Trophoblast cell (in vitro differentiated cells and primary cell): ENCODE measurements around the gene OCLN.
"Not testable (repeated sequence)": the region's sequence is repeated elsewhere in the genome, so short reads cannot be mapped to it uniquely, and the experiment has no call there.

Source experiments
- DNase-seq, 2 donors: peaks; one replicate each; pipeline ENCODE4 v3.0.0-alpha.2; 2016
- H2AFZ ChIP-seq: 2 replicates; pipeline ENCODE4 v1.6.1; 2013; ENCODE audit warnings: low read length, moderate library complexity, mild to moderate bottlenecking; ENCODE audit not compliant: insufficient read depth, poor library complexity
- H2AK5ac ChIP-seq: 2 replicates; pipeline ENCODE4 v1.6.1; 2013; ENCODE audit warnings: mild to moderate bottlenecking, low read length
- H2BK120ac ChIP-seq: 2 replicates; pipeline ENCODE4 v1.6.1; 2013; ENCODE audit warnings: low read length, mild to moderate bottlenecking, moderate library complexity; ENCODE audit not compliant: insufficient read depth, poor library complexity
- H2BK12ac ChIP-seq: 2 replicates; pipeline ENCODE4 v1.6.1; 2013; ENCODE audit warnings: mild to moderate bottlenecking, low read length, moderate library complexity
- H2BK5ac ChIP-seq: 2 replicates; pipeline ENCODE4 v1.6.1; 2013; ENCODE audit warnings: low read length, low read depth, moderate library complexity, mild to moderate bottlenecking; ENCODE audit not compliant: poor library complexity
- H3K14ac ChIP-seq: 2 replicates; pipeline ENCODE4 v1.6.1; 2013; ENCODE audit warnings: mild to moderate bottlenecking, low read length
- H3K18ac ChIP-seq: 2 replicates; pipeline ENCODE4 v1.6.1; 2013; ENCODE audit warnings: mild to moderate bottlenecking, low read length
- H3K23ac ChIP-seq: 2 replicates; pipeline ENCODE4 v1.6.1; 2013; ENCODE audit warnings: low read length
- H3K27ac ChIP-seq: 2 replicates; pipeline ENCODE4 v1.5.1; 2013; ENCODE audit warnings: low read depth, mild to moderate bottlenecking, inconsistent platforms, low read length, moderate library complexity
- H3K27me3 ChIP-seq: 2 replicates; pipeline ENCODE4 v1.6.1; 2013; ENCODE audit warnings: inconsistent platforms, mild to moderate bottlenecking, low read length, moderate library complexity; ENCODE audit not compliant: insufficient read depth
- H3K36me3 ChIP-seq, 2 experiments: 1 replicate in 1 of 2; 2 replicates in 1 of 2; pipeline ENCODE4 v1.6.1; 2013; ENCODE audit warnings: low read length in 2 of 2, mild to moderate bottlenecking in 2 of 2, moderate library complexity in 1 of 2; ENCODE audit not compliant: insufficient read depth in 2 of 2, control insufficient read depth in 1 of 2
- H3K4ac ChIP-seq: 2 replicates; pipeline ENCODE4 v1.6.1; 2013; ENCODE audit warnings: low read depth, mild to moderate bottlenecking, low read length, moderate library complexity
- H3K4me1 ChIP-seq, 2 experiments: 1 replicate in 1 of 2; 2 replicates in 1 of 2; pipeline ENCODE4 v1.6.1; 2013; ENCODE audit warnings: low read length in 2 of 2, mild to moderate bottlenecking in 2 of 2, moderate library complexity in 1 of 2; ENCODE audit not compliant: insufficient read depth in 2 of 2, control insufficient read depth in 1 of 2
- H3K4me2 ChIP-seq: 2 replicates; pipeline ENCODE4 v1.6.1; 2013; ENCODE audit warnings: inconsistent platforms, mild to moderate bottlenecking, low read length, moderate library complexity
- H3K4me3 ChIP-seq: 2 replicates; pipeline ENCODE4 v1.5.1; 2013; ENCODE audit warnings: mild to moderate bottlenecking, low read depth, low read length, inconsistent platforms
- H3K79me1 ChIP-seq: one replicate; pipeline ENCODE4 v1.6.1; 2013; ENCODE audit warnings: low read length
- H3K79me2 ChIP-seq: 2 replicates; pipeline ENCODE4 v1.6.1; 2013; ENCODE audit warnings: low read length, mild to moderate bottlenecking; ENCODE audit not compliant: control insufficient read depth, insufficient read depth, poor library complexity
- H3K9ac ChIP-seq: 2 replicates; pipeline ENCODE4 v1.6.1; 2013; ENCODE audit warnings: mild to moderate bottlenecking, low read length
- H3K9me3 ChIP-seq: 2 replicates; pipeline ENCODE4 v1.6.1; 2013; ENCODE audit warnings: low read depth, mild to moderate bottlenecking, control low read depth, inconsistent platforms, low read length; ENCODE audit not compliant: insufficient read depth
- H4K12ac ChIP-seq: 2 replicates; pipeline ENCODE4 v1.6.1; 2013; ENCODE audit warnings: low read depth, mild to moderate bottlenecking, low read length, moderate library complexity
- H4K8ac ChIP-seq: 2 replicates; pipeline ENCODE4 v1.6.1; 2013; ENCODE audit warnings: low read depth, mild to moderate bottlenecking, low read length, moderate library complexity
- H4K91ac ChIP-seq: one replicate; pipeline ENCODE4 v1.6.1; 2013; ENCODE audit warnings: low read depth, mild to moderate bottlenecking, low read length, moderate library complexity
- WGBS: extraction: QIAGEN DNeasy Blood & Tissue Kit; methylation state at CpG from one replicate; pipeline ENCODE4 v1.1.7; 2013; ENCODE audit warnings: missing lambda C conversion rate; ENCODE audit not compliant: insufficient read length, insufficient coverage; ENCODE audit errors: extremely low coverage; 5-methylcytosine and 5-hydroxymethylcytosine counted together

Gene OCLN

DNA sequence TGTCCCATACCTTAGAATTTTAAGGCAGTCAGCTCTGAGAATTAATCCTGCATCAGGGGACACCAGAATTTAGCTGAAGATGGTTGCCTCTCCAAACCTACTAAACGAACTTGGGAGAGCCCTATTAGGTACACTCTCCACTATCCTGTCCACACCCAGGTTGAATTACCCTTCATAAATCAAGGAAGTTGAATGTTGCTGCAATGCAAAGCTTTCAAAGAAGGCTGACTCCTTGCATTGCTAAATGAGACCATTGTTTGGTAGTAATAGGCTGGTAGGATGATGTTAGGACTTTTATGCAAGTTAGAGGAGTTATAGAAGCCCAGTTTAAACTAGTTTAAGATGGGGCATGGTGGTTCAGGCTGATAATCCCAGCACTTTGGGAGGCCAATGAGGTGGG, 48.8 kb downstream of the OCLN start:
- not testable (repeated sequence) for H2AFZ ChIP-seq, H3K23ac ChIP-seq, H3K27ac ChIP-seq, H3K36me3 ChIP-seq, H4K8ac ChIP-seq, H3K4me1 ChIP-seq, H4K12ac ChIP-seq, H2BK120ac ChIP-seq, H3K18ac ChIP-seq, H3K4me2 ChIP-seq, H3K9me3 ChIP-seq, H2AK5ac ChIP-seq, H2BK5ac ChIP-seq, H3K4me3 ChIP-seq, H2BK12ac ChIP-seq, H3K79me1 ChIP-seq, H3K27me3 ChIP-seq, H3K79me2 ChIP-seq, H3K4ac ChIP-seq, H3K9ac ChIP-seq, H4K91ac ChIP-seq, H3K14ac ChIP-seq, DNase-seq
- WGBS, result no CpG with 5 or more reads among the region's 1 CpG

- H3K4me1 ChIP-seq, H3K4me3 ChIP-seq, H3K18ac ChIP-seq, H2BK5ac ChIP-seq, H3K36me3 ChIP-seq, H2BK120ac ChIP-seq, H3K27me3 ChIP-seq, H3K23ac ChIP-seq, H4K91ac ChIP-seq, H3K27ac ChIP-seq, H3K79me2 ChIP-seq, H2BK12ac ChIP-seq, H4K12ac ChIP-seq, H2AFZ ChIP-seq, DNase-seq, H3K14ac ChIP-seq, H2AK5ac ChIP-seq, H3K9ac ChIP-seq, H4K8ac ChIP-seq, H3K9me3 ChIP-seq, H3K79me1 ChIP-seq, H3K4me2 ChIP-seq, H3K4ac ChIP-seq: not testable (repeated sequence)
- no CpG with 5 or more reads among the region's 3 CpGs for WGBS
Observed at GRCh38 chr5:69542838-69543618, 50.4 kb downstream of the OCLN start.

GRCh38 chr5:69544602-69545001, 52.0 kb downstream of the OCLN start:
- not testable (repeated sequence) for H2BK120ac ChIP-seq, H3K23ac ChIP-seq, H2BK12ac ChIP-seq, H3K4ac ChIP-seq, H3K27me3 ChIP-seq, H2BK5ac ChIP-seq, H4K12ac ChIP-seq, H3K9me3 ChIP-seq, DNase-seq, H3K27ac ChIP-seq, H3K9ac ChIP-seq, H3K18ac ChIP-seq, H4K91ac ChIP-seq, H3K14ac ChIP-seq, H3K36me3 ChIP-seq, H2AFZ ChIP-seq, H3K4me2 ChIP-seq, H4K8ac ChIP-seq, H3K4me1 ChIP-seq, H3K79me1 ChIP-seq, H2AK5ac ChIP-seq, H3K4me3 ChIP-seq, H3K79me2 ChIP-seq
- WGBS, result no CpG with 5 or more reads among the region's 7 CpGs

GRCh38 chr5:69559908-69560330, 67.3 kb downstream of the OCLN start, which contains the start of gene GTF2H2C:
GTF2H2C (plus strand) TSS chr5:69560191; CDS start chr5:69565133, 4,942 bp downstream.
- not testable (repeated sequence) for H3K9me3 ChIP-seq, H3K4me1 ChIP-seq, H3K23ac ChIP-seq, H2BK12ac ChIP-seq, H3K79me2 ChIP-seq, H3K79me1 ChIP-seq, H3K4ac ChIP-seq, H2AK5ac ChIP-seq, H3K36me3 ChIP-seq, H3K18ac ChIP-seq, H3K14ac ChIP-seq, H3K9ac ChIP-seq, H2BK5ac ChIP-seq, H3K27me3 ChIP-seq, H2AFZ ChIP-seq
- H3K4me3 ChIP-seq, result peak within 1 kb of the TSS; percentile 70
- no CpG with 5 or more reads among the region's 40 CpGs for WGBS
- peak within 1 kb of the TSS; percentile 17 for H3K27ac ChIP-seq
- H3K4me2 ChIP-seq, result peak within 1 kb of the TSS; percentile 58
- peak within 1 kb of the TSS; percentile 18 for H4K91ac ChIP-seq
- H2BK120ac ChIP-seq, result peak within 1 kb of the TSS; percentile 43
- H4K8ac ChIP-seq, result peak within 1 kb of the TSS; percentile 87
- peak; percentile 9 to 57 for DNase-seq
- peak within 1 kb of the TSS; percentile 80 for H4K12ac ChIP-seq
